ENCODE data around the gene MICOS13.

The MICOS13 gene

GRCh38 chr19:5666921-5667610 is 13.2 kb downstream of the MICOS13 start:
- no peak for DNase-seq

DNA sequence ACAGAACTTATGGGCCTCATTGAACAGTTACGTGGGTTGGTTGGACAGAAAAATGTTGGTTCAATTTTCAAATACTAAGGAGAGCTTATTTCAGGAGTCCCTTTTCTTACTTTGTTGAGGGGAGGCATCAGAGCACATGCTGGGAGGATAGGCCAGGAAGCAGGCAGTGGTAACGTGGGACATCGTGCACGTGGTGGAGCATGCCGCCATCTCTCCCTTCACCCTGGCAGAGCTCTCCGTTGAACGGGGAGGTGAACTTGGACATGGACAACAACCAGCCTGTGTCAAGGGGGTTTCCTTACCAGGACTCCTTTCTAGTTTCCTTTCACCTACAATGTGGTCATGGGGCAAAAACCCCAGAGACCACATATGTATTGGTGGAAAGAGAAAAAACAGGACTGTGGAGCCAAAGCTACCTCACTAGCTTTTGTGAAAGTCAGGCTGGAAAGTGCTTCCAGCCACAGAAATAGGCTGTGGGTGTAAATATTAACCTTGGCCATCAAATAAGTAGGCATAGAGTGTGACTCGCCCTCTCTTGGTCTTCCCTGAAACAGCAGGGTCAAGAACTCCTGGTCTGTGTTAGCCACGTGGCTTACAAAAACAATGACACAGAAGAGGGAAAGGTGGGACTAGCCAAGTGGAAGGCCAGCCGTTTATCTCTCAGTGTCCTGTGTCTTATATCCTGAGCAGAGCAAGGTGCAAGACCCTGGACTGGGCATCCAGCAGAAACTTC is 14.4 kb downstream of the MICOS13 start:
- DNase-seq: no peak

DNA sequence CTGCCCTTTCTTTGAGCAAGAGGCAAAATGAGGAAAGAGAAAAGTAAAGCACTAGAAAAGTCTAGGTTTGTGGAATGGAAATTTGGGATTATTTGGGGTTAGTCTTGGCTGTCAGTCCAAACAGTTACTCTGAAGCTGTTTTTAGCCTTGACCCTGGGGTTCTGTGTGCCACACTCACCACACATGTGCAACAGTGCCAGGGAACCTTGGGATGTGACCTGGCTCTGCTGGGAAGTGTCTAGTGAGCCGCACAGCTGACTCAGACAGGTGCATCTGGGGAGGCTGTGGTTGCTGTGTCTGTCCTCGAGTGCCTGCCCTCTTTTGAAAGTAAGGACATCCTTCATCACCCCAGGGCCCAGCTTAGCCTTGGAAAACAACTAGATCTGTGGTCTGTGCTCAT is 15.8 kb downstream of the MICOS13 start:
- DNase-seq: no peak

DNA sequence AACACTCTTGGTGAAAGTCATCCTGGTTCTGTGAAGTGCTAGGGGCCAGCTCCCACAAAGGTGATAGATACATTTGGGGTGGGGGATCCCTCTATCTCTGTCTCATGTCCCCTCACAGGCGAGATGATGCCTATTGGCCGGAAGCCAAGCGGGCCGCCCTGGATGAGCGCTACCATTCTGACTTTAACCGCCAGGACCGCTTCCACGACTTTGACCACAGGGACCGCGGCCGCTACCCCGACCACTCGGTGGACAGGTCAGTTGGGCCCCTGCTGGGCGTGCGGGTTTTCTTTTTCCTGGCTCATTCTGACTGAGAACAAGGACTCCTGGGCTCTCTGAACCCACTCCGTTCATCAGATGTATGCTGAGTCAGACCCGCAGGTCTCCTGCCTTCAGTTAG is 16.4 kb downstream of the MICOS13 start:
- no peak for DNase-seq

- no peak for DNase-seq
Measured at GRCh38 chr19:5661483-5661882, 18.8 kb downstream of the MICOS13 start.

GRCh38 chr19:5655412-5655811 is 24.9 kb downstream of the MICOS13 start:
- no peak for DNase-seq

GRCh38 chr19:5654931-5655330 is 25.4 kb downstream of the MICOS13 start:
- no peak for DNase-seq

DNA sequence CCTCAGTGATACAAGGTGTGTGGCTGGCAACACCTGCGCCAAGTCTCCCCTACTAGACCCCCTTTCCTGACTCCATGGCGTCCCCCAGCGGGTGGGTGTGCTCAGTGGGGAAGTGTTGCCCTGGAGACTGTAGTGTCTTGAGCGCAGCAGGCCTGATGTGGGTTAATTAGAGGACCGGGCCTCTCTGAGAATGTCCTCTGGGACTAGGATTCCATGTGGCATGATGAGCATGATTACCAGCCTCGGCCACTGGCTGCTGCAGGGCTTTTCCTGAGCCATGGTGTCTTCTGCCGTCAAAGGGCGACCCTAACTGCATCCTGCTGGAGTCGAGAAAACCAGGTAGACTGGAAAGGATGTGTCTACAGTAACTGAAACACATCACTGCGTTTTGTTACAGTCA is 28.1 kb downstream of the MICOS13 start:
- no peak for DNase-seq

DNA sequence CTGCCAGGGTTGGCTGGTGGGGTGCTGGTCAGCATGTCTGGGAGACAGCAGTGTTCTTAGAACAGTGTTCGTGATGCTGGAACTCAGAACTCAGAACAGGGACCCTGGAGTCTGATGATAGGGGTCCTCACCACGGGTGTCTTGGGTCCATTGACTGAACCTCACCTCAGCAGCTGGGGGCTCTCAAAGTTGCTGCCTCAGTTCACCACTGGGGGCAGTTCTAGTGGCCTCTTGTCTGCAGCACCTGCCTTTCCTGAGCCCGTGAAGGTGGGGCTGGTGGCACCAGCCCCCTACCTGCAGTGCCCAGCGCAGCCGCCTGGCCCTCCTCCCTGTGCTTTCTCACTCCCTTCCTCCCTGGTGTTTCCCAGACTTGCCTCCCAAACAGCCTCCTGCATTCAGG is 29.0 kb downstream of the MICOS13 start:
- DNase-seq: no peak

GRCh38 chr19:5648464-5648863 is 31.9 kb downstream of the MICOS13 start:
- DNase-seq: no peak

DNA sequence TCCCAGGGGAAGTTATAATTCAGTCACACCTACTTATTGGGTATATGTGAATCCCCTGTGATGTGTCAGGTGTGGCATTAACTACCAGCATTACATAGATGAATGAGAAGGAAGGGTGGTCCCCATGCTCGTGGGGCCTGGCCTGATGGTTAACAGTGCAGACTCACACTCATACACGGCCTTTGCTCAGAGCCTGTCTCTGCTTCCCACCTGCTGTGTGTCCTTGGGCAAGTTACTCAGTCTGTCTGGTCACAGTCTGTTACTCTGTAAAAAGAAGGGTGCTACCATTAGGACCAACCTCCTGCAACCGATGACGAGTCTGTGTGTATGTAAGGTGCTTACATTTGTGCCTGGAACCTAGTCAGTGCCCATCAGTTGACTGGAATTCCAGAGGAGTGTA is 33.6 kb downstream of the MICOS13 start:
- DNase-seq: no peak

DNA sequence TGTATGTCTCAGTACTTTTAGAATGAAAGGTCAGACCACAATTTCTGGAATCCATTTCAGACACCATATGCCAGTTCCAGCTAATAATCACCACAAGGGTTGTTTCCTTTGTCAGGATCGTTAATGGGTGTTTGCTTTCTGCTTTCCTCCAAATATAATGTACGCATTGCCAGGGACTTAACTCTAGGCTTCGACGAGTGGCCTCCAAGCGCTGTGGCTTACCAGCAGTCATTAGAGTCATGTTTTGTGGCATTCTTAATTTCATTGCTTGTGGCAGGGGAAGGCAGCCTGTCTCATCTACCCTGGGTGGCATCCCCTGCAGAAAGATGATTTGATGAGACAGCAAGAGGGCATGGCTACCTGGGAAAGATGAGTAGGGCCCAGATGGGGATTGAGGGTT is 34.9 kb downstream of the MICOS13 start:
- no peak for DNase-seq

GRCh38 chr19:5644037-5644436 is 36.3 kb downstream of the MICOS13 start:
- DNase-seq: no peak

- no peak for DNase-seq
Measured at GRCh38 chr19:5643060-5643459, 37.3 kb downstream of the MICOS13 start.

GRCh38 chr19:5642204-5642603 is 38.1 kb downstream of the MICOS13 start:
- no peak for DNase-seq

DNA sequence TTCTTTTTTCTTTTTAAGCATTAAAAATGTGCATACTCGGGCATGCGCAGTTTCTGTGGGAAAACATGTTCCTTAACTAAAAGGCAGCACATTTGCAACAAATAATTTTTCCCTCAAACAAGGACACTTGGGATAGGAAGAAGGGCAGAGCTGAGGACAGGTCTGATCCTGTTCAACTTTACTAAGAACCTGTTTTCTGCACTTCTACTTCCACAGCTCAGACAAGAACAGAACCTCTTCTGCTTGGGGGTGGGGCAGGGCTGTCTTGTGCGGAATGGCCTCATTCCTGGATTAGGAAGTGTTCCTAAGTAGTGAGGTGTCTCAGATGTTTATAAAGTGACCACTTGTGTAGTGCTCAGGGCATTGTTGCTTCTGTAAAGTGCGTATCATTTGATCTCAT is 39.1 kb downstream of the MICOS13 start:
- no peak for DNase-seq

DNA sequence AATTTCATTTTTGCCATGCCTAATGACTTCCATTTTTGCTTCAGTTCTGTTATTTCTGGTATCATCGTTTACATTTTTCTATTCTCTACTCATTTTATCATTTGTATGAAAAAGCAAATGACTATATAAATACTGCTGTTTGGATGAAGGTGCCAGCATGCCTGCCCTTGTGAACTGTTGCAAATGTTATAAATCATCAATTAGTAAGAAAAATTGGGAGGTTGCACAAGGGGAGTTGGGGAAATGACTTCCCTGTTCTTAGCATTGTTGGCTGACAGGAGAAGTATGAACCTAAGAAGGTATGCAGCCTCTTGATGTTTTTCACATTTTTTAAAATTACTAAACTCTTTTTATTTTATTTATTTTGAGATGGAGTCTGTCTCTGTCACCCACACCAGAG is 42.3 kb downstream of the MICOS13 start:
- no peak for DNase-seq

- no peak for DNase-seq
Measured at GRCh38 chr19:5635427-5635826, 44.9 kb downstream of the MICOS13 start.

DNA sequence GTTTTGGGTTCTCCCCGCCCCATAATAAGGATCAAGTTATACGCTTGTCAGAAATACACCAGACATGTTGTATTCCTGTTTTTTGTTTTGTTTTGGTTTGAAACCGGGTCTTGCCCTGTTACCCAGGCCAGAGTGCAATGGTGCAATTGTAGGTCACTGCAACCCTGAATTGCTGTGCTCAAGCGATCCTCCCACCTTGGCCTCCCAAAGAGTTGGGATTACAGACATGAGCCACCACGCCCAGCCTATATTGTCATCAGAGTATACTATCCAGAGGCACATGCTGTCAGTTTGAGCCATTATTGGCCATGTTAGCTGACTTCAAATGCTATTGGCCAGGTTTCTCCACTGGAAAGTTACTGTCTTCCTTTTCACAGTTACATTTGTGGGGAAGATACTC is 47.7 kb downstream of the MICOS13 start:
- DNase-seq: no peak

GRCh38 chr19:5632241-5632612 is 48.1 kb downstream of the MICOS13 start:
- DNase-seq: no peak

DNA sequence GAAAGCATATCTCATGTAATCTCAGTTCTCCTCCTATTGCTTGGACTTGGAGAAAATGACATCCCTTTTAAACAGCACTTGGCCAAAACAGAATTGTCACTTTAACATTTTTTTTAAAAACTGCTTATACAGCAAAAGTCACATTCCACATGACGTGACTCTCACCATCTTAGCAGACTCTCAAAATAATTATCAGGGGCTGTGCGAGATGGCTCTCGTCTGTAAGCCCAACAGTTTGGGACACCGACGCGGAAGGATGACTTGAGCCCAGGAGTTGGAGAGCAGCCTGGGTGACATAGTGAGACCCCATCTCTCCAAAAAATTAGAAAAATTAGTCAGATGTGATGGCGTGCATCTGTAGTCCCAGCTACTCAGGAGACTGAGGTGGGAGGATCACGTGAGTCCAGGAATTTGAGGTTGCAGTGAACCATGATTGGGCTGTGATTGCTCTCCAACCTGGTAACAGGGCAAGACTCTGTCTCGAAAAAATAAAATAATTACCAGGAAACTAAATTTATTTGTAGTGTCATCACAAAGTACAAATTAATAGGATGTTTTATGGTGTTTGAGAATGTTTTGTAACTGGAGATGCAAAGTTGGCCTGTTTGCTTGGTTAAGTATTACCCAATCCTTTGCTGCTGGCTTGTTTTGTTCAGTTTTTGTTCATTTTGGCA is 48.6 kb downstream of the MICOS13 start:
- no peak for DNase-seq

- DNase-seq: no peak
Measured at GRCh38 chr19:5628919-5629481, 51.3 kb downstream of the MICOS13 start.

DNA sequence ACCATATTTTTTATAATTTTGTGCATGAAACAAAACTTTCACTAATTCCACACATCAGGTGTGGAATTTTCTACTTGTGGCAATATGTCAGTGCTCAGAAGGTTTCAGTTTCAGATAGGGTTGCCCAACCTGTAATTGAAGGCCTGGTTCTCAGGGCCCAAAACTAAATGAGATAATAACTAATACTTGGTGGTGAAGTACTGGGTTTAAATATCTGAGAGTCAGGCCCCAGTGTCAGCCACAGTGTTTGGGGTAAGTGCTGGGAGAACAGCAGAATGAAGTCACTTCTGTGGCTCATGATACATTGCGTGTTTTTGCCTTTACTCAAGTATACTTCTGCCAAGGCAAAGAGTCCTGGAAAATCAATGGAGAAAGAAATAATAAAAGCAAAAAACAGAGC is 51.9 kb downstream of the MICOS13 start:
- DNase-seq: no peak

All from stimulated activated CD4-positive, alpha-beta T cell treated with anti-CD3 and anti-CD28 coated beads, Interleukin-1b, Interleukin-23, amount 100 ng/mL, for 48 hours (primary cell).